GM21576 (cell line): ENCODE measurements around the gene ZC3HAV1.
"Not testable (repeated sequence)": the region's sequence is repeated elsewhere in the genome, so short reads cannot be mapped to it uniquely, and the experiment has no call there.

Source experiments
- ATAC-seq: cut with Tn5 transposase; IDR thresholded peaks from one replicate; pipeline ENCODE4 v1.9.1; 2021; ENCODE audit warnings: mild to moderate bottlenecking, moderate library complexity; ENCODE audit not compliant: unreplicated experiment

The ZC3HAV1 gene

DNA sequence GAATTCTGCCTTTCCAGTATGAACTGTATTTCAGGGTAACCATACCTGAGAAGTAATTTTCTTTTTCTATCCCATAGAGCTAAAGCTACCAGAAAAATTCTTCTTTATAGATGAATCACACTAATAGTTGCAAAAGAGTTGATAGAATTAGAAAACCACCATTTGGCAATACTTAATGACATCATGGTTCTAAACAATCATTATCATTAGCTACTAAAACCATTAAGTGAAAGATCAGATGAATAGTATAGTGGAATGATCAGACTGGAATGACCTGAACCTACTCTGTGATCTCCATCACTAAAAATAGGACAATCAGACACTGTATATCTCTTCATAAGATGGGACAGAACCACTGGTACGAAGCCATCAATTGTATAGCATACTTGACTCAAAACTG lies 53.8 kb downstream of the ZC3HAV1 start:
- no peak for ATAC-seq

DNA sequence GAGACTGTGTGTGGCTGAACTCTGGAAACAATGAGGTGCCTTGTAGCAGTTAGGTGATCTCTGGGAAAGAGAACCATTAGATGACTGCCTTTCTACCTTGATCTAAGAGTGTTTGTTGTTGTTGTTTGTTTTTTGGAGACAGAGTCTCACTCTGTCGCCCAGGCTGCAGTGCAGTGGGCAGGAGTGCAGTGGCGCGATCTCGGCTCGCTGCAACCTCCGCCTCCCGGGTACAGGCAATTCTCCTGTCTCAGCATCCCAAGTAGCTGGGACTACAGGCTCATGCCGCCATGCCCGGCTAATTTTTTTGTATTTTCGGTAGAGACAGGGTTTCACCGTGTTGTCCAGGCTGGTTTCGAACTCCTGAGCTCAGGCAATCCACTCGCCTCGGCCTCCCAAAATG lies 54.9 kb downstream of the ZC3HAV1 start:
- ATAC-seq = not testable (repeated sequence)

DNA sequence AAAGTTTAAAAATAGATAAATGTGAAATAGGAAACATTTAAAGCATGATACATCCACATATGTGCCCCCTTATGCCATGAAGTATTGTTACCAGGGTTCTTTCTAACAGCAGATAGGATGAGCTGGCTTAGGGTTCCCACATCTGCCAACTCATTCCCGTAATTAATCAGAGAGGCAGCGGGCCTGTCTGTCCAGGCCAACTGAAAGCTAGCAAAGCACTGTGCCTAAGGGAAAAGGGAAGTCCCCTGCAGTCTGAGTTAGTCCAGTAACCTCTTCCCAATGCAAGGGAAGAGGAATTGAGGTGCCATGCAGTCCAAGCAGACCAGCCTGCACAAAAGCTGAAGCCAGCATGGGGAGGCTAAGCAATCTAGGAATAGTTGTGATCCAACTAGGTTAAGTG lies 55.4 kb downstream of the ZC3HAV1 start:
- no peak for ATAC-seq

DNA sequence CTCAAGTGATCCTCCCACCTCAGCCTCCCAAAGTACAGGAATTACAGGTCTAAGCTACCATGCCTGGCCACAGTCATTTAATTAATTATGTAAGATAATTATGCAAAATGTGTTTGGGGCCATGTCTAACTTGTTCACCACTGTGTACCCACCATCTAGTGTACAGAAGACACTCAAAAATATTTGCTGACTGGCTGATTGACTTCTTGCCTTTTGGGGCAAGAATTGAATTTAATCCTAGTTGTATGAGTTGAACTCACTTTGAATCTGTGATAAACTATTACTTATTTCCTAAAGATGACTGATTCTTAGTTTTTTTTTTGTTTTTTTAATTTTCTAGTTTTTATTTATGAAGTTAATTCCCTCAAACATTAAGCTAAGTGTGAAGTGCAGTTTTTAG lies 57.9 kb downstream of the ZC3HAV1 start:
- no peak for ATAC-seq

DNA sequence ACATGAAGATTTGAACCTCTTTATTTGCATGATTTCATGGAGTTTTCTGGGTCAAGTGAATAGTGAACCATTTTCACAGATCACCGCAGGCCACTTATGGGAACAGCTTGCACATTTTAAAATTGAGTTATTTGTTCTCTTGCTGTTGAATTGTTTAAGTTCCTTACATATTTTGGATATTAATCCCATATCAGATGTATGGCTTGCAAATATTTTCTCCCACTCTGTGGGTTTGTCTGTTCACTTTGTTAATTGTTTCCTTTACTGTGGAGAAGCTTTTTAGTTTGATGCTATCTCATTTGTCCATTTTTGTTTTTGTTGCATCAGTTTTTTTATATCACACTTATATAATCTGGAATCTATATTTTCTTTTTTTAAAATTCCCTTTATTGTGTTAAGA lies 59.6 kb downstream of the ZC3HAV1 start:
- ATAC-seq = no peak

DNA sequence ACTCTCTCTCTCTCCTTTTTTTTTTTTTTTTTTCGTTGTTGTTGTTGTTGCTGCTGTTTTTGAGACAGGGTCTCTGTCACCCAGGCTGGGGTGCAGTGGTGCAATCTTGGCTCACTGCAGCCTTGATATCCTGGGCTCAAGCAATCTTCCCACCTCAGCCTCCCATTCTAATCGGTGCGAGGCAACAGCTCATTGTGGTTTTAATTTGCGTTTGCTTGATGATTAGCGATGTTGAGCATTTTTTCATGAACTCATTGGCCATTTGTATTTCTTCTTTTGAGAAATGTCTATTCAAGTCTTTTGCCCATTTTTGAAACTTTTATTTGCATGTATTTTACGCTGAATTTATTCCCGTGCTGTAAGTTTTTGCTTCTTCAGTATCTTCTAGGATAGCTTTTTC lies 60.4 kb downstream of the ZC3HAV1 start:
- ATAC-seq = no peak

DNA sequence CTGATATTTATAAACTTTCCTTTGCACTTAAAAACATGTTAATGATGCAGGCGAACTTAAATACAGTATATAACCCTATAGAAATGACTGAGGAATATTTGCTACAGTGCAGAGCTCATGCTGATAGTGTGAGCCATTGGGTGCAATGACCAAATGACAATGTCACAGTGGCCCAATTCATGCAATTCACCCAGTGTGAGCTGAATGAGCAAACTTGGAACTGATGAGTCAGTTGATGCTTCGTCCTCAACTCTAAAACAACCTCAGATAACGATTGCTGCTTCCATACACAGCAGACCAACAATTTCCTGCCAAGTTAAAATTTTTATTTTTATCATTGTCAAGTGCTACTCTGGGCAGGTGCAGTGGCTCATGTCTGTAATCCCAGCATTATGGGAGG lies 61.5 kb downstream of the ZC3HAV1 start:
- ATAC-seq = no peak

DNA sequence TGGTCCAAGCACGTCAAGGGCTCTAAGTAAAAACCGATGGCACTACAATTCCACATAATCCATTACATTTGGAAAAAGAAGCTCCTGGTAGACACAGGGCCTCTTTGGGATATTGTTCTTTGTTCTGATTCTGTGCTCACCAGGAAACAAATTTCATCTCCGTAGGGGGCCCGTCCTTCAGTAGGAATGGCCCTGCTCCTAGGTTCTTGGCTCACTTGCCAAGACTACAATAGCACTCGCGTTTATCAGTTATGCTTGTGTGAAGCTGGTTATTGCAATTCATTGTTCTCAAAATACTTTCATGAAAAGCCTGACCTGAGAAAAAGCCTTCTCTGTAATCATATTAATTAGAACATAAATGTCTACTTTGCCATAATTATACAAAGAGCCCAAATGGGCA lies 63.4 kb downstream of the ZC3HAV1 start:
- no peak for ATAC-seq

DNA sequence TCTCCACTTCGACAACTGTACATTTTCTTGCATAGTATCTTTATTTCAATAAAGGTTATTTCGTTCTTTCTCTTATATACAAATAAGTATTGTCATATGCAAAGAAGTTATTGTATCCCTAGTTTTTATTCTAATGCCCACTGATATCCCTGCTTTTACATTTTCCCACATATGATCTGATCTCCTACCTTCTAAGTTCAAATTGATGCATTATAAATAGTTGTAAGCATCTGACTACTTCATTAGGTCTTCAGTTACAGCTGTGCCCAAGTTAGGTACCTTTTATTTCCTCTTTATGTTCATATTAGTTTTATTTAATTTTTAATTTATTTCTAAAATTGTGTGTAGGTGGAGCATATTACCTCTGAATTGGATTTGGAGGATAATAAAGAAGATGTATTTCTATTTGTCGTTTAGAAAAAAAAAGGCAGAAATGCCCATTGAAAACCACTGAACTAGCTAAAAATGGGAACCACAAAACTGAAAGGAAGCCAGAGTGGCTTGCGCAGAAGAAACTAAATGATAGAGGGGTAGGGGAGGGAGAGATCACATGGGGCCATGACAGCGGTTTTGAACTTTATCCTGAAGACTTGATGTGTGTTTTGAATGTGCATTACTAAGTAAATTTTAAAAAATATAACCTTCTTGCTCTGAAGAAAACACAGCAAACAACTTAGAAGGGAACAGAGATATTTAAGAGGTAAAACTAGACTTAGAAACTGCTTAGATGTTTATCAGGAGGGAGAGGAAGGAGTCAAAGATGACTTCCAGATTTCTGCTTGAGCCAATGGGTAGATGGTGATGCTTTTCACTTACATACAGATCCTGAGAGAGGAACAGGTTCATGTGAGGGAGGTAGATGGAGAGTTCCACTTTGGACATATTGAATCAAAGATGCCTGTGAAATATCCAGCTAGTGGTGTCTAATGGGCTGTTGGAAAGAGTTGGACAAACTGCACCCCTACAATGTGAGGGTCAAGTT lies 64.4 kb downstream of the ZC3HAV1 start:
- ATAC-seq = no peak

DNA sequence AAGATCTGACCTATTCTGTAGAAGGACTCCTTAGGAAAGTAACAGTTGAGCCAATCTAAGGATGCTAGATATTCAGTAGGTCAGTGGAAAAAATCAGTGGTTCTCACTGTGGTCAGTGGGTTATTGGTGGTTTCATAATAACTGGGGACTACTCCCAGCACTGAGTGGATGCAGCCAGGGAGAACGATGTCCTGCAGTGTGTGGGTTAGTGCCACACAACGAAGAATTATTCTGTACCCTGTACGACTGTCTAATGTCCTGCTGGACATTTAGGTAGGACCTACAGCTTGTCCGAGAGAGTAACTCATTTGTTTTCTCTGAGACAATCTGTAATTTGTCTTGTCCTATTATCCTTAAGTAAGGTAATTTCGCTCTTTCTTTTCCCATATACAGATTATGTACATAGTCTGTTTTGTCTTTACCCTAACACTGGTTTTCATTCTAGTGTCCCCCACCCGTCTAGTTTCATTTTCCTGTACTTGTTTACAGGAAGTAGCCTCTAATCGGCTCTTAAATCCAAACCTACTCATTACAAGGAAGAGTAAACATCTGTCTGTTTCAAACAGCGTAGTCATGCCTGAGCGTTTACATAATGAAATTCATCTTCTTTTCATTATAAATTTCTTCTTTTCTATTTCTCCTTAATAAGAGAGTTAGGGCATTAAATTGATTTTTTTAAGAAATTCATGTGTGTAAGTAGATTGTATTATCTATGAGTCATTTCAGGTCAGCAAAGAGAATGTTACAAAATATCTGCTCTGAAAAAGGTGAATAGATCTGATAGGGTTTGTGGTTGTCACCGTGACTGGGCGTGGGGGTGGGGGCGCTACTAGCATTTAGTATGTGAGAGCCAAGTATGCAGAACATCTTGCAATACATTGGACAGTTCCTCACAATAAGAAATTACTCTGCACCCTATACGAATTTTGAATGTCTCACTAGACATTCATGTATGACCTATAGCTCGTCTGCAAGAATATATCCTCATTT lies 65.4 kb downstream of the ZC3HAV1 start:
- peak; percentile 66 for ATAC-seq

DNA sequence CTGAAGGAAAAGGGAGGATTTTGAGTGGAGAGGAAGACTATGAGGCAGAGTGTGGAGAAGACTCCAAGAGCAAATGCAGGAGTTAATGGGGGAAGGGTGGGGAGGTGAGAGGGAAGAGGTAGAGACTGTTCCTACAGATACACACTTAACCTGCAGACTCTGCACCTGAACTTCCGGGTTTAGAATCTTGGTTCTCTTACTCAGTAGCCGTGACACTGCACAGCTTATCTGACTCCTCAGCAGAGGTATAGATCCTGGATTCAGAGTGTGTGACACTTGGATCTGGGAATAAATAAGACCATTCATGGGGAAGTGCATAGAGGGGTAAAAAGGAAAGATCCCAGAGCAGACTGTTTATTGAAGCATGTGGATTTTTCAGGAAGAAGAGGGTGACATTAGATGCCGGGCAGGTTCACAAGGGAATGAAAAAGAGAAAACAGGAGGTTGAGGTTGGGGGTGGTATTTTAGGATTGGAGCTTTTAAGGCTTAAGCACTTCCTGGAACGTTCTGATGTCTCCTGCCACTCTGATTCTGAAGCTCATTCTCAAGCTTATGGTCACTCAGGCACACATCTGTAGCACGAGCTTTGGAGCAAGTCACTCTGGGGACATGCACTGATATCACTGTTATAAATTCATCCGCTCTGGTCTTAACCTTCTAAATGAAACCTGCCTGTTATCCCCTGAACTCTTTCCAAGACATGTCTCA lies 68.0 kb downstream of the ZC3HAV1 start:
- ATAC-seq = no peak

DNA sequence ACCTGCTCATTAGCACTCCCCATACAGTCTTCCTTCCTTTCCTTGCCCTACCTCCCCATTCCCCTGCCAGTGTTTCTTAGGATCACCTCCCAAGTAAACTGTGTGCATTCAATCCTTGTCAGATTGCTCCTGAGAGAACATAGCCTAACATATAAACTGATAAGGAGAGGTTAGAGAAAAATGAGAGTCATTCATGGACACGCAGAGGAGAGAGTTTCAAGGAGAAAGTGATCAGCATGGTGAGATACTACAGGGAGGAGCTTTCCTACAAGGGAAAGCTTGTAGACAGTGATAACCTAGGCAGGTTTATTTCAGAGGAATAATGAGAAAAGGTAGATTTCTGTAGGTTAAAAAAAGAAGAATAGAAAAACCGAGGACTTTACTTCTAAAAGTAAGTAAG lies 70.8 kb downstream of the ZC3HAV1 start:
- ATAC-seq = no peak

DNA sequence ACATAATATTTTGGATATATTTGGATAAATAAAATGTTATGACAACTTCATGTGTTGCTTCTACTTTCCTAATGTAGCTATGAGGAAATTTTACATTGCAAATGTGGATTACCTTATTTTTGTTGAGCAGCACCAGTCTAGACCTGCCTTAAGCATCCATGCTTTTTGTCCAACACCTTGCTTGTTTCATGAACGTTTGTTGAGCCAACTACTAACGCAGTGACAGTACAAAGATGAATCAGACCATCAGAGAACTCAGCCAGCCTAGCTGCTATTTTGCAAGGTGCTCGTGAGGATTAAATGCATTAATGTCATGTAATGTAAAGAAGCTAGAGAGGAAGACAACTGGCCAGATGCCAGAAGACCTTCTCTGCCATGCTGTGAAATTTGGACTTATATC lies 72.6 kb downstream of the ZC3HAV1 start:
- ATAC-seq = no peak

DNA sequence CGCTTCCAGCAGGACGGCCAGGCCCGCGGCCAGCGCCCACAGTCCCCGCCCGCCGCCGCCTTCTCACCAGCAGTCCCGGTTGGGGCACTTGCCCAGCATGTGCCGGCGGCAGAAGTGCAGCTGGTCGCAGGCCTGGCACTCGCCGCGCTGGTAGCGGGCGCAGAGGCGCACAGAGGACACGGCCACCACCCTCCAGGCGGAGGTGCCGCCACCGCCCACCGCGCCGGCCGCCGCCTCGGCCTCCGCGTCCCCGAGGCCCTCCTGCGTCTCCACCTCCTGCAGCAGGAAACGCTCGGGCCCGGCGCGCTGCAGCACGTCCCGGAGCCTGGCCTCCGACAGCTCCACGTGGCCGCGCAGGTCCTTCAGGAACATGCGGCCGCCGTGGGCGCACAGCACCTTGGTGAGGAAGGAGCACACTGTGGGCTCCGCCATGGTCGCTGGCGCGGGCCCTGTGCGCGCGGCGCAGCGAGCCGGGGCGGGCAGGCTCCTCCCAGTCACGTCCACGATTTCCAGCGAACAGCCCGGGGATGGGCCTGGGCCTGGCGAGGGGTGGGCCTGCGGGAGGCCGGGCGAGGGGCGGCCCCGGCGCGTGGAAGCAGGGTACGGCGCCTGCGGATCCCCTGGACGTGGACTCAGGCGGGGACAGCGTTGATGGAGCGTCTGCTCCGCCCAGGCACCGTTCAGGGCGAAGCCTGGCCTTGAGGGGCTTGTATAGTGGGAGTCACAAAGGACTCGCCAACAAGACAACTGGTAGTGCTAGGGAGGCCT lies 73.8 kb downstream of the ZC3HAV1 start, which contains the start of gene ZC3HAV1L:
Gene ZC3HAV1L, minus strand, starts transcription at position 457 of the 768 bp plus-strand sequence. Its CDS starts 25 bp downstream, at position 432.
- peak; percentile 80 for ATAC-seq

DNA sequence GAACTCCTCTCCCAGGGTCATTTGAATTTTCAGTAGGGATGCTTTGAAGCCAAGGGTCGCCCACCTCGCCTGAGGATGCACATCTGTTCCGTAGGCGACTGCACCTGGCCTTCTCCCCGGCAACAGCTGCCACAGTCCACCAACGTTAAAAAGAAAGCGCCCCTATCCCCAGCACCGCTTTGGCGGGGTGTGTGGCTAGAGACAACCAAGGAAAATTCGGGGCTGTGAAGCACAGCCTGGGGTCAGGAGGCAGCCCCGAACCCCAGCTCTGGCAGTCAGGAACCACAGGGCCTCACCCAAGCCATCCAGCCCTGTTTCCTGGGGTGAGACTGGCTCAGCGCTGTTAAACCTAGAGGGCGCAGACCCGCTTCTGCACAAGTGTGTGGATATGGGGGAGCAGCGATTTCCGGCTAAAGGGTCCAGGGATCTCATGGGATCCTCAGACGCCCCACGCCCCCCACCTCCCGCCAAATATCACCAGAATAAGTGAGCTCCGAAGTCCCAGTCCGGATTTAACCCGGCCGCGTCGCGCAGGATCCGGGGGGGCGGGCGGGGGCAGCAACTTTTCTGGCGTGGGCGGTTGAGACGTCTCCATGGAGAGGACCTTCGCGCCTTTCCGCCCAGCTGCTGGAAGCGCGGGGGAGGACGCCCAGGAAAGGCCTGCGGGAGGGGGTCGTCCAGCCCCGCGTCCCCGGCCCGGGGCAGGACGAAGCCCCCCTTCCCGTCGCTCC lies 74.5 kb downstream of the ZC3HAV1 start:
- ATAC-seq = peak; percentile 39

DNA sequence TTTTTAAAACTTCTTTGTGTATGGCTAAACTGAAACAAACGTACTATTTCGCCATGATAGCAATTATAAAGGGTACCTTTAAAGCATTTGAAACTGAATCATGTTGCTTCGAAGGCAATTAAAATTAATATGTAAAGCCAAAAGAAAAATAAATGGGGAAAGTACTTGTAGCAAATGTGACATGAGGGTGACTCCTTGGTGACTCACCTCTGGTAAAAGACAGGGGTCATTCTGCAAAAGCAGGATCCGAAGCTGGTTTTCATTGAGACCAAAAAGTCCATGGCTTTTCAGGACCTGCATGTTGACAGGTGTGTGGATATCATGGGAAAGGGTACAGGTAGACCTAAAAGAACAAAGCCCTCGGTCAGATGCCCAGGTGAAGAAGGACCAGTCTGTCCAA lies 75.2 kb downstream of the ZC3HAV1 start:
- ATAC-seq = no peak

DNA sequence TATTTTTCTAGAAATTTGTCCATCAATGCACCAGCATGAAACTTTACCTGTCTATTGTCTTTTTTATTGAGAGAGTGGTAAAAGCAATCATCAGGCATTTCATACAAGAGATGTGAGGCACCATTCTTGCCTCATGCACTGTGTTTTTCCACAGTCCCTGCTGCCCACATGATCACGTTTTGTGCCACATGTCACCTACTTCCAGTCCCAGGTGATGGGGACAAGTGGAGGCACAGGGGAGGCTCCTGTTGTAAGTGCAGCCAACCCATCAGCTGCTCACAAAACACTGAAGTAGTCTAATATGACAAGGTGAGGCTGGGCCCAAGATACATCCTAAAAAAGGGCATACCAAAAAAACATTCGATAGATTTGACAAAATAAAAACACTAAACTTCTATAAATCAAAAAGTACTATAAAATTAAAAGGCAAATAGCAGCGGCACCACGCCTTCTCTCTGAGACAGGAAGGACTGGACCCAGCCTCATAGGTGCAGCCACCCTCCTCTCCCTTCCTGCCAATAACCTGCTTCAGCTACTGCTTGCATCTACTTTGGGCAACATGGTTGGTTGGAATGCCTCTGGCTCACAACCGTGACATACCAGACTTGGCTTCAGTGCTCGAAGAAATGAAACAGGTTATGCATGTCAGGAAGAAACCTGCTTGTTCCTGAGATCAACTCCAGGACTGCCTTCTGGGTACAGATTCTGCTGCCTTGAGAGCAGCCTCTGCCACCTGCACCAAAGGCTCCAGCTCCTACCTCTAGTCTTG lies 76.0 kb downstream of the ZC3HAV1 start:
- no peak for ATAC-seq

DNA sequence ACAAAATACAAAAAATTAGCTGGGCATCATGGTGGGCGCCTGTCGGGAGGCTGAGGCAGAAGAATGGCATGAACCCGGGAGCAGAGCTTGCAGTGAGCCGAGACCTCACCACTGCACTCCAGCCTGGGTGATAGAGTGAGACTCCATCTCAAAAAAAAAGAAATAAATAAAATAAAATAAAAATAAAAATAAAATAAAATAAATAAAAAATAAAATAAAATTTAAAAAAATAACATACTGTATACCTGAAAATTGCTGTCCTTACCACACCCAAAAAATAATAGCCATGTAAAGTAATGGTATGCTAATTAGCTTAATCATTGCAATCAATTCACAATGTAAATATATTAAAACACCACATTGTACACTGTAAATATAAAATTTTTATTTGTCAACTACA lies 77.0 kb downstream of the ZC3HAV1 start:
- no peak for ATAC-seq

DNA sequence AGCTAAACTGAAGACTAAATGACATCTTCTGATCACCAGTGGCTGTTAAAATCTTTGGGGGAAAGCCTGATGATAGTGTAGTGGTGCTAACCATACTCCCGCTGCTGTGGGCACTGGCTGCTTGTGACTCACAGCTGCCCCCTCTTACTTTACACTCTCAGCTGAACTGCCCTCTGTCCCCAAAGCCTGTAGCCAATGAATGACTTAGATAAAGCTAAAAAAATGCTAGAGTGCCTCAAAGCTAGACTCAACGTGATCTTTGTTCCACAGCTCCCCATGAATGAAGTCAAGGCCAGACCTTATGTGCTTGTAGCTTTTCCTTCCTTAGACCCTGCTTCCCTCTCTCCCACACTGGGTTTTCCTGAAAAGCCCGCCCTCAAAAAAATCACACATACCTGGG lies 80.2 kb downstream of the ZC3HAV1 start:
- ATAC-seq = no peak
